Measurements from ENCODE around the gene AP3D1. TPM values are rescaled to one million over a fixed set of nuclear protein-coding genes. Genes with fewer than 3 reads are reported as not detected.

Gene AP3D1
- total RNA-seq, 2 donors from 2014 or later: 82.2 to 86.0 TPM

- H3K9me3 ChIP-seq (ENCODE audit: control insufficient read depth, low read length, poor library complexity, severe bottlenecking): no peaks in the 10 kb centered on the region
- ATAC-seq (no peak), DNase-seq (no peak)
- Mint-ChIP-seq H3K4me3 (peak overlapping the region; percentile 73), H3K27me3 (no peaks in the 10 kb centered on the region), H3K4me1 (peaks cover 39% of the 10 kb centered on the region), H3K36me3 (ENCODE audit: low read depth) (peaks cover under 1% of the 10 kb centered on the region), H3K27ac (peak overlapping the region; percentile 79)
These were observed 95.2 kb downstream of the AP3D1 start for GRCh38 chr19:2055931-2056836.

- H3K4me1 Mint-ChIP-seq: peaks cover 33% of the 10 kb centered on the region
- no peaks in the 10 kb centered on the region for H3K9me3 ChIP-seq (ENCODE audit: control insufficient read depth, low read length, poor library complexity, severe bottlenecking)
- H3K27me3 Mint-ChIP-seq: no peaks in the 10 kb centered on the region
- ATAC-seq: no peak
- H3K4me3 Mint-ChIP-seq: peak overlapping the region; percentile 67
- peaks cover 2% of the 10 kb centered on the region for H3K36me3 Mint-ChIP-seq (ENCODE audit: low read depth)
- peak overlapping the region; percentile 79 for H3K27ac Mint-ChIP-seq
- DNase-seq: no peak
These were observed 96.6 kb downstream of the AP3D1 start for GRCh38 chr19:2054763-2055162.

GRCh38 chr19:2053601-2054389 lies 97.6 kb downstream of the AP3D1 start:
- Mint-ChIP-seq H3K36me3 (ENCODE audit: low read depth) (peaks cover 2% of the 10 kb centered on the region), H3K4me1 (peaks cover 35% of the 10 kb centered on the region), H3K27ac (no peak overlapping the region), H3K4me3 (peak overlapping the region; percentile 25), H3K27me3 (no peaks in the 10 kb centered on the region)
- ATAC-seq (no peak), DNase-seq (no peak)
- no peaks in the 10 kb centered on the region for H3K9me3 ChIP-seq (ENCODE audit: control insufficient read depth, low read length, poor library complexity, severe bottlenecking)

GRCh38 chr19:2051773-2052704 lies 99.3 kb downstream of the AP3D1 start:
- Mint-ChIP-seq H3K36me3 (ENCODE audit: low read depth) (peaks cover 2% of the 10 kb centered on the region), H3K4me1 (peaks cover 34% of the 10 kb centered on the region), H3K27me3 (no peaks in the 10 kb centered on the region), H3K4me3 (peak overlapping the region; percentile 88), H3K27ac (peak overlapping the region; percentile 95)
- ATAC-seq (peak; percentile 44), DNase-seq (peak; percentile 34 to 51 (median 40))
- no peaks in the 10 kb centered on the region for H3K9me3 ChIP-seq (ENCODE audit: control insufficient read depth, low read length, poor library complexity, severe bottlenecking)

GRCh38 chr19:2050991-2051772 lies 100.2 kb downstream of the AP3D1 start, which contains the start of gene MKNK2:
Gene MKNK2, minus strand, starts transcription at chr19:2051244. Its CDS starts 393 bp downstream, at chr19:2050851.
- peak within 1 kb of the TSS; percentile 95 for H3K27ac Mint-ChIP-seq
- no peaks in the 10 kb centered on the region for H3K27me3 Mint-ChIP-seq
- peak within 1 kb of the TSS; percentile 89 for H3K4me3 Mint-ChIP-seq
- peak; percentile 81 for ATAC-seq
- no peaks in the 10 kb centered on the region for H3K9me3 ChIP-seq (ENCODE audit: control insufficient read depth, low read length, poor library complexity, severe bottlenecking)
- H3K4me1 Mint-ChIP-seq: peaks cover 30% of the 10 kb centered on the region
- peaks cover 2% of the 10 kb centered on the region for H3K36me3 Mint-ChIP-seq (ENCODE audit: low read depth)
- peak; percentile 91 to 98 (median 95) for DNase-seq

Other genes starting within 250 kb of the AP3D1 start
- 1 to 10 TPM; 6.4 to 8.5 TPM for gene ADAT3, start 246.2 kb downstream of the AP3D1 start, total RNA-seq
- 10 to 100 TPM; 19.2 to 20.7 TPM for gene SCAMP4, start 246.2 kb downstream of the AP3D1 start, total RNA-seq
- 100 to 1,000 TPM; 110 to 117 TPM for gene CSNK1G2, start 210.4 kb downstream of the AP3D1 start, total RNA-seq
- gene BTBD2, start 135.9 kb downstream of the AP3D1 start, total RNA-seq: 10 to 100 TPM; 53.4 to 64.6 TPM
- gene MKNK2, start 100.3 kb downstream of the AP3D1 start, total RNA-seq: 100 to 1,000 TPM; 256 to 288 TPM
- 100 to 1,000 TPM; 108 to 162 TPM for gene MOB3A, start 55.2 kb downstream of the AP3D1 start, total RNA-seq
- gene IZUMO4, start 54.7 kb downstream of the AP3D1 start, total RNA-seq: 10 to 100 TPM; 12.3 to 19.8 TPM
- gene DOT1L, start 12.4 kb upstream of the AP3D1 start, total RNA-seq: 10 to 100 TPM; 32.3 to 42.1 TPM
- gene PLEKHJ1, start 84.8 kb upstream of the AP3D1 start, total RNA-seq: 10 to 100 TPM; 38.6 to 40.2 TPM
- gene SF3A2, start 85.3 kb upstream of the AP3D1 start, total RNA-seq: 100 to 1,000 TPM; 119 to 135 TPM
- 1 to 10 TPM in 1 of 2 donors, under 1 TPM in 1; 0.50 to 2.7 TPM for gene AMH, start 97.8 kb upstream of the AP3D1 start, total RNA-seq
- 1 to 10 TPM in 1 of 2 donors, under 1 TPM in 1; 0.55 to 1.0 TPM for gene JSRP1, start 104.9 kb upstream of the AP3D1 start, total RNA-seq
- gene PEAK3, start 130.6 kb upstream of the AP3D1 start, total RNA-seq: not detected
- gene LINGO3, start 156.6 kb upstream of the AP3D1 start, total RNA-seq: under 1 TPM; 0.20 to 0.29 TPM
- 10 to 100 TPM; 71.5 to 72.2 TPM for gene LSM7, start 177.0 kb upstream of the AP3D1 start, total RNA-seq
- 10 to 100 TPM; 73.2 to 86.1 TPM for gene SPPL2B, start 177.1 kb upstream of the AP3D1 start, total RNA-seq
- gene TMPRSS9, start 208.7 kb upstream of the AP3D1 start, total RNA-seq: not detected

Data from T-helper 17 cell (primary cell).